GM12864 (cell line): ENCODE measurements around the gene MBD5.

ENCODE experiments used
- DNase-seq: peaks from one replicate; pipeline ENCODE4 v3.0.0-alpha.2; 2011; ENCODE audit warnings: low read depth
- H3K4me3 ChIP-seq: 2 replicates; pipeline ENCODE4 v1.5.1; 2011; ENCODE audit warnings: mild to moderate bottlenecking, low read depth, low read length, control low read depth
- TF ChIP-seq, protein P1 (sequence below): IDR thresholded peaks from 2 replicates; pipeline ENCODE4 v1.5.1; 2011; ENCODE audit warnings: low read depth, mild to moderate bottlenecking, moderate library complexity, low read length, control low read depth, inconsistent platforms; ENCODE audit errors: missing control alignments

Gene MBD5

DNA sequence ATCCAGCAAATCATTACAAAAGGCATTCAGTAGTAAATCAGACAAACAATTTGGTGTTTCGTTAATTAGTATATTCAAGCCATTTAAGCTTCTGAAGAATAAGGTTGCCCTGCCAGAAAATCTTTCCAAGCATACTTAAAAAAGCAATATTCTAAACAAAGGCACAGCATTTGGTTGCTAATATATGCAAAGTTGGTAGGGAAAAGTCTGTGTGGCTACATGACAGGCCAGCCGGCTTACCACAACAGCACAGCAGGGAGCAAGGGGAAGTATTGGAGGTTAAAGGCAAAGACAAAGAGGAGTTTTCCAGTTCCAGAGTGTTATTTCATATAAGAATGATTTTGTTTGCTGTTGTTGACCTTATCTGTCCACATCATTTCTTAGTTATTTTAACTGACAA, 282.3 kb downstream of the MBD5 start:
- no peak overlapping the region for H3K4me3 ChIP-seq

DNA sequence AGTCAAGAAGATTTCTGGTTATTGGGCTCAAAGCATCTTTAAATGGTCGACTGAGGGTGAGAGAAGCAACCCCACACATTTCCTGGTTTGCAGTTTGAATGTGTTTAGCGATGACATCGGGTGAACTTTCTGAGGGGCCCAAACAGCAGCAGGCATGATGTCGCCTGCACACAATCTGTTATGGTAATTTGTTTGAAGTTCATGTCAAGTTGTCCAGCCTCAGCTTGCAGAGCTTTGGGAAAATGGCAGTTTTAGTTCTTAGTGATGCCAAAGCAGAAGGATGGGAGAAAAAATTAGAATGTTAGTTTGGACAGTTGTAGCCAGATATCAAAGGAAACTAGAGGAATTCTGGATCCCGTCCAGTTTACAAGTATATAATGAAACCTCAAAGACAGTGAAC, 284.6 kb downstream of the MBD5 start:
- no peak overlapping the region for H3K4me3 ChIP-seq
- TF ChIP-seq, protein P1, sequence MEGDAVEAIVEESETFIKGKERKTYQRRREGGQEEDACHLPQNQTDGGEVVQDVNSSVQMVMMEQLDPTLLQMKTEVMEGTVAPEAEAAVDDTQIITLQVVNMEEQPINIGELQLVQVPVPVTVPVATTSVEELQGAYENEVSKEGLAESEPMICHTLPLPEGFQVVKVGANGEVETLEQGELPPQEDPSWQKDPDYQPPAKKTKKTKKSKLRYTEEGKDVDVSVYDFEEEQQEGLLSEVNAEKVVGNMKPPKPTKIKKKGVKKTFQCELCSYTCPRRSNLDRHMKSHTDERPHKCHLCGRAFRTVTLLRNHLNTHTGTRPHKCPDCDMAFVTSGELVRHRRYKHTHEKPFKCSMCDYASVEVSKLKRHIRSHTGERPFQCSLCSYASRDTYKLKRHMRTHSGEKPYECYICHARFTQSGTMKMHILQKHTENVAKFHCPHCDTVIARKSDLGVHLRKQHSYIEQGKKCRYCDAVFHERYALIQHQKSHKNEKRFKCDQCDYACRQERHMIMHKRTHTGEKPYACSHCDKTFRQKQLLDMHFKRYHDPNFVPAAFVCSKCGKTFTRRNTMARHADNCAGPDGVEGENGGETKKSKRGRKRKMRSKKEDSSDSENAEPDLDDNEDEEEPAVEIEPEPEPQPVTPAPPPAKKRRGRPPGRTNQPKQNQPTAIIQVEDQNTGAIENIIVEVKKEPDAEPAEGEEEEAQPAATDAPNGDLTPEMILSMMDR, result no peak
- no peak for DNase-seq

More for the DNA sequence above, 282.3 kb downstream of the MBD5 start:
- TF ChIP-seq, protein P1, result no peak
- DNase-seq, result no peak

DNA sequence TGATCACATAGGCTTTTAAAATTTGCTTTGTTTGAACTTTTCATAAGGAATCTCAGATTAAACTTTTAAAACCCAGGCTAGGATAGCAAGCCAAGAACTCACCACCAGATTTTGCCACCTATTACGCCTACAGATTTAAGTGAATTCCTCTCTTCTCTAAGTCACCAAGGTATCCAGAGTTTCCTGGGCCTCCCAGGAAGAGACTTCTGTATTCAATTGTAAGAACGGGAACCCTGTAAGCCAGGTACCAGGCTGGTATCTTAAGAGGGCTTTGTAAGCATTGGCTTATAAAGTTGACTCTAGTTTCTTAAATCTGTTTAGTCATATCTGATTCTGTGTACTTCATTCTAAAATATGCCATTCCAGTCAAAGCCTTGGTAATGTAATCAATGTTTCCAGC, 285.1 kb downstream of the MBD5 start:
- no peak overlapping the region for H3K4me3 ChIP-seq
- TF ChIP-seq, protein P1, result no peak
- DNase-seq, result no peak

DNA sequence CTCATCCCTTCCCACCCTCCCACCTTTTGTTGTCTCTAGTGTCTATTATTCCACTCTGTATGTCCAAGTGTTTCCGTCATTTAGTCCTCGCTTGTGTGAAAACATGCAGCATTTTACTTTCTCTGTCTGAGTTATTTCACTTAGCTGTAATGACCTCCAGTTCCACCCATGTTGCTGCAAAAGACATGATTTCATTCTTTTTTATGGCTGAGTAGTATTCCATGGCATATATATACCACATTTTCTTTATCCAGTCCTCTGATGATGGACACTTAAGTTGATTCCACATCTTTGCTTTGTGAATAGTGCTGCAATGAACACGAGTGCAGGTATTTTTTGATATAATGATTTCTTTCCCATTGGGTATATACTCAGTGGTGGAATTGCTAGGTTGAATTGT, 296.7 kb downstream of the MBD5 start:
- TF ChIP-seq, protein P1, result no peak
- DNase-seq, result no peak
- no peak overlapping the region for H3K4me3 ChIP-seq

DNA sequence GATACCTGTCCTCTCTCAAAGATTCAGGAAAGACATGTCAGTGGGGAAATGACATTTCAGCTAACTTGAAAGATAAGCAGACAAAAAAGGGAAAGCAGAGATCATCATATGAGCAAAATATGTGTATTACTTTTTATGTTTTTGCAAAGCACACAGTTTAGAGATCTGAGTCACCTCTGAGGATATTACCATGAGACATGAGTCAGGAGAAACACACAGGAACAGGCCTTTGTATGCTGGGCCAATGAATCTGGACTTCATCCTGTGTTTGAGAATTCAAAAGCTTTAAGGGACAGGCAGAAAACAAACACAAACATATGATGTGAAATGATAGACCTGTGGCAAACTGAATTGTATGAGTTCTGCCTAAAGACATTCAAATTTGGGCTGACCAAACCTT, 317.6 kb downstream of the MBD5 start:
- no peak overlapping the region for H3K4me3 ChIP-seq
- no peak for DNase-seq
- TF ChIP-seq, protein P1, result no peak

DNA sequence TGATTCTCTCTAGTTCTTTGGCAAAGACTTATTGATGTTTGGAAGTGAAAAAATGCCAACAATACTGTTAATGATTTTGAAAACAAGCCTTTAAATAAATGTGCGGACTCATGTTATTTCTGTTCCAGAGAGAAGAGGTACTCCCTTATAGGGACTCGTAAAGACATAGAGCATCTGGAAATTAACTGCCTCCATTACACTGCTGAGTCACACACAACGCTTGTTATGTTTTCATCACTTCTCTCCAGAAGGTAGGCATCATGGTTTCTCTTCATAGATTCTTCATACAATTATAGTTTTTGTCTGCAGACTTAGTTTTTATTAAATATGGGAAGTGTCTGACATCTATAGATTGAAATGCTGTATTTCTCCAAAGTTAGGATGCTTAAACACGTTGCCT, 321.2 kb downstream of the MBD5 start:
- DNase-seq, result no peak
- H3K4me3 ChIP-seq, result no peak overlapping the region
- TF ChIP-seq, protein P1, result no peak

DNA sequence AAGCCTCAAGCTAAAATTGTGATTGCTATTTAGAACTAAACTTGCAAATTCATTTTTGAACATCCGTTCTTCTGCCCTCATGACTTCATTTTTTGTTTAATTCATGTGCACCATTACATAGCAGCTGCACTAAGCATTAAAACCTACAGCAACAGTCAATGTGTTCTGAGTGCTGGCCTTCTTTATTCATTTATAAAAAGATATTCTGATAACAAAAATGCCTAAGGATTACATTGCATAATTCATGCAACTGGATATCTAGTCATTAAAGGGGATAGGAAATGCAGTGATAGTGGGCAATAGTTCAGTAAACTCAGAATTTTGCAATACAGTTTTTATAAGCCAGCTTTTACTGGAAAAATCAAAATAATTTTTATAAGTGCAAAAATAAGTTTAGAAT, 329.3 kb downstream of the MBD5 start:
- H3K4me3 ChIP-seq, result no peak overlapping the region
- TF ChIP-seq, protein P1, result no peak
- DNase-seq, result no peak
